Activated CD8-positive, alpha-beta memory T cell treated with anti-CD3 and anti-CD28 coated beads, Interleukin-2, amount 10 ng/mL, durations not matched to agents 7 days and 5 days (primary cell): ENCODE data around the gene IBTK. TPM values are rescaled to one million over a fixed set of nuclear protein-coding genes. Genes with fewer than 3 reads are reported as not detected.
A peak's percentile ranks its signal among the peaks of the same experiment; 100 is the strongest.
"Not testable (repeated sequence)": the region's sequence is repeated elsewhere in the genome, so short reads cannot be mapped to it uniquely, and the experiment has no call there.

ENCODE experiments used
- ATAC-seq: fragments of 150-1000 bp; cut with Tn5 transposase; one replicate; pipeline ENCODE4 v1.10.0; 2021; ENCODE audit warnings: moderate library complexity
- CTCF ChIA-PET: fragments of 350-600 bp; sonication (Branson Sonifier 250); formaldehyde crosslinking; loops from one replicate; lab custom pipeline; 2021; ENCODE audit warnings: antibody characterized with exemption; lab: Charles Lee
- DNase-seq: peaks from one replicate; pipeline ENCODE4 v3.0.0-alpha.2; 2020
- H3K27ac Mint-ChIP-seq: one replicate; pipeline ENCODE4 v1.8.0; 2021; ENCODE audit warnings: mild to moderate bottlenecking, mixed read lengths
- H3K27me3 Mint-ChIP-seq: one replicate; pipeline ENCODE4 v1.8.0; 2021; ENCODE audit warnings: mixed read lengths
- H3K36me3 Mint-ChIP-seq: one replicate; pipeline ENCODE4 v1.8.0; 2021; ENCODE audit warnings: mild to moderate bottlenecking, mixed read lengths
- H3K4me1 Mint-ChIP-seq: one replicate; pipeline ENCODE4 v1.8.0; 2021; ENCODE audit warnings: mixed read lengths
- H3K4me3 Mint-ChIP-seq: one replicate; pipeline ENCODE4 v1.8.0; 2021; ENCODE audit warnings: mild to moderate bottlenecking, moderate library complexity, mixed read lengths
- H3K9me3 Mint-ChIP-seq: one replicate; pipeline ENCODE4 v1.8.0; 2022; ENCODE audit warnings: low read depth, mixed read lengths
- total RNA-seq, 2 experiments: library from RNA; stranded (reverse); gene quantifications; one replicate each; pipeline ENCODE4 v1.2.3, GENCODE V29; 2021

The IBTK gene
- total RNA-seq, 2 experiments from 2014 or later, result 25.8 to 34.2 TPM

GRCh38 chr6:82185948-82186535 lies 61.5 kb downstream of the IBTK start:
- H3K9me3 Mint-ChIP-seq, result no peaks in the 10 kb centered on the region
- H3K4me3 Mint-ChIP-seq, result no peak overlapping the region
- no peaks in the 10 kb centered on the region for H3K27me3 Mint-ChIP-seq
- peaks cover 4% of the 10 kb centered on the region for H3K4me1 Mint-ChIP-seq
- ATAC-seq, result no peak
- CTCF ChIA-PET, result no interaction called here
- peaks cover 37% of the 10 kb centered on the region for H3K36me3 Mint-ChIP-seq
- DNase-seq, result no peak
- no peak overlapping the region for H3K27ac Mint-ChIP-seq

DNA sequence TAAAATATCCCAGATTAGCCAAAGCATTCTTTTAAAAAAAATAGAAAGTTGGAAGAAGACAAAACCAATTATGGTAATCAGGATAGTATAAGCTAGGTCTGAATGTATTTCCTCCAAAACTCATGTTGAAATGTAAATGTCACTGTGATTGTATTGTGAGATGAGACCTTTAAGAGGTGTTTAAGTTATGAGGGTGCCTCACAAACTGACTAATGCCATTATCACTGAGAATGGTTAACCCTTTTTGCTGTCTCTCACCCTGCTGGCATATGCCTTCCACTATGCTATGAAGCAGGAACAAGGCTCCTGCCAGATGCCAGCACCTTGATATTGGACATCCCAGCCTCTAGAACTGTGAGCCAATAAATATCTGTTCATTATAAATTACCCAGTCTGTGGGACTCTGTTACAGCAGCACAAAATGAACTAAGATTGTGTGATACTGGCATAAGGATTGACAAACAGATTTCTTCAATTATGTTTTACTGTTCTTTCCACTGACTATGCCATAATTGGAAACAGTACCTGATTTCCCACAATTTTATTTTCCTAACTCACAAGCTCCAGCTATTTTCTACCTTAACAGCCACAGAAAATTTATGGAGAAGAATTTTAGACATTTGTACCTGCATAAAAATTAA lies 63.8 kb downstream of the IBTK start:
- no peak overlapping the region for H3K27ac Mint-ChIP-seq
- no peaks in the 10 kb centered on the region for H3K27me3 Mint-ChIP-seq
- no peak overlapping the region for H3K4me3 Mint-ChIP-seq
- DNase-seq (no peak), ATAC-seq (no peak)
- H3K4me1 Mint-ChIP-seq, result peaks cover 4% of the 10 kb centered on the region
- CTCF ChIA-PET, result no interaction called here
- no peaks in the 10 kb centered on the region for H3K9me3 Mint-ChIP-seq
- H3K36me3 Mint-ChIP-seq, result peaks cover 28% of the 10 kb centered on the region

GRCh38 chr6:82182756-82183155 lies 64.8 kb downstream of the IBTK start:
- H3K27me3 Mint-ChIP-seq, result no peaks in the 10 kb centered on the region
- H3K27ac Mint-ChIP-seq, result no peak overlapping the region
- ATAC-seq (peak; percentile 45), DNase-seq (no peak)
- peaks cover 31% of the 10 kb centered on the region for H3K36me3 Mint-ChIP-seq
- no peaks in the 10 kb centered on the region for H3K9me3 Mint-ChIP-seq
- H3K4me3 Mint-ChIP-seq, result no peak overlapping the region
- CTCF ChIA-PET, result no interaction called here
- peaks cover 4% of the 10 kb centered on the region for H3K4me1 Mint-ChIP-seq

DNA sequence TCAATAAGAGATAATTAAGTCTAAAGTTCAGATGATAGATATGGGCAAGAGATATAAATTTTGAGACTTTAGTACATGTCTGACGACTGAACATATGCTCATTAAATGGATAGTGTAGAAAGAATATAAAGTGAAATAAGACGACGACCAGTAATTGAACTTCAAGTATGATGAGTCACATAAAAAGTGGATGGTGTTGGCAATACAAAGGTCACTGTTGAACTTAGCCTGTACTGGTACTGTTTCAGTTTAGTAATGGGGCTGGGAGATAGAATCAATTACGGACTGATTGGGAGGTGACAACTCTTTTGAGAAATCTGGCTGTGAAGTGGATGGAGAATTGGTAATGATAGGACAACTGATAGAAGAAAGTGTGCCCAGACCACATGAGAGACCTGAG lies 68.1 kb downstream of the IBTK start:
- H3K4me3 Mint-ChIP-seq, result no peak overlapping the region
- H3K27me3 Mint-ChIP-seq, result no peaks in the 10 kb centered on the region
- DNase-seq, result no peak
- ATAC-seq, result no peak
- H3K27ac Mint-ChIP-seq, result no peak overlapping the region
- H3K4me1 Mint-ChIP-seq, result peaks cover 4% of the 10 kb centered on the region
- CTCF ChIA-PET, result no interaction called here
- peaks cover 26% of the 10 kb centered on the region for H3K36me3 Mint-ChIP-seq
- no peaks in the 10 kb centered on the region for H3K9me3 Mint-ChIP-seq

GRCh38 chr6:82178759-82179112 lies 68.8 kb downstream of the IBTK start:
- CTCF ChIA-PET, result no interaction called here
- ATAC-seq (no peak), DNase-seq (no peak)
- peaks cover 26% of the 10 kb centered on the region for H3K36me3 Mint-ChIP-seq
- no peak overlapping the region for H3K27ac Mint-ChIP-seq
- no peaks in the 10 kb centered on the region for H3K9me3 Mint-ChIP-seq
- no peak overlapping the region for H3K4me3 Mint-ChIP-seq
- no peaks in the 10 kb centered on the region for H3K27me3 Mint-ChIP-seq
- peaks cover 4% of the 10 kb centered on the region for H3K4me1 Mint-ChIP-seq

DNA sequence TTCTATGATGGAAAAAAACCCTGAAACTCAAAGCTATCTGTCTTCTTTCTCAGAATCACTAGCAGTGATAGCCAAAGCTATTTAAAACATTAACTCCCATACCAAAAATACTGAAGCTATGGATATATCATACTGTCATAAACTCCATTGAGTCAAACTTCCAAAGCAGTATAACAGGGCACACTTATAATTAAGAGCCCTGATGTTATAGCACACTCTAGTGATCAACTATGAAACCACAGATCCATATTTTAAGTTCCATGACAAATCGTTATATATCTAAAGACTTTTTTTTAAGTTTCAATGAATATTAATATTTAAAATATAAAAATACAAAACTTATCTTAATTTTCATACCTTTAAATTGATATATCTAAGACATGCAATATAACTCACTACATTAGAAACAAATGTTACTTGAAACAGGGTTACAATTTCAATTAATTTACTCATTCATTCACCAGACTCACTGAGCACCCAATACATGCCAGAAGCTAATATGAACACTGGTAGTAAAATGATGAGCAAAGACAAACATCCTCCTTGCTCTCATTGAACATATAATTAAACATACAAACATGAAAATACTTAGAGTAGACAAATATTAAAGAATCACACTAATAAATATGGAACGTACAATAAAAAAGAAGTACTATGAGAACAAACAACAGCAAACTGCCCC lies 69.3 kb downstream of the IBTK start:
- ATAC-seq, result no peak
- no peak for DNase-seq
- Mint-ChIP-seq H3K9me3 (no peaks in the 10 kb centered on the region), H3K4me1 (peaks cover 4% of the 10 kb centered on the region), H3K4me3 (no peak overlapping the region), H3K27me3 (no peaks in the 10 kb centered on the region), H3K36me3 (peaks cover 27% of the 10 kb centered on the region), H3K27ac (no peak overlapping the region)
- CTCF ChIA-PET, result no interaction called here

DNA sequence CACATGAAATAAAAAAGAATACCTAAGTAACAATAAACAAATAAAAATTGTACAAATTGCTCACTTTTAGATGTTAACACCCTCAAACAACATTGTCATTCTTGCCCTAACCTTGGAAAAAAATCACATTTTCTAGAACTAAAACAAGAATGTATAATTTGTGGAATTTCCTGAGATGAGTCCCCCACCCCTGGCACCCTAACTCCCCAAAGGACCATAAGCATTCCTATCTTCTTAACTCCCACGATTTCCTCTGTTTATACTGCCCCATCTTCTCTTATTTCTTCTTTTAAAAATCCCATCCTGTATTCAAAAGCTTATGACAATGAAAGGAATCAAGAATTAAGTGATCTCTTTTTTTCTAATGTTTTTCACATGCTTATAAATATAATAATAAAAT lies 70.9 kb downstream of the IBTK start:
- Mint-ChIP-seq H3K27ac (no peak overlapping the region), H3K9me3 (no peaks in the 10 kb centered on the region), H3K27me3 (no peaks in the 10 kb centered on the region), H3K4me3 (no peak overlapping the region), H3K4me1 (peaks cover 5% of the 10 kb centered on the region), H3K36me3 (peaks cover 28% of the 10 kb centered on the region)
- ATAC-seq, result no peak
- no peak for DNase-seq
- CTCF ChIA-PET, result no interaction called here

DNA sequence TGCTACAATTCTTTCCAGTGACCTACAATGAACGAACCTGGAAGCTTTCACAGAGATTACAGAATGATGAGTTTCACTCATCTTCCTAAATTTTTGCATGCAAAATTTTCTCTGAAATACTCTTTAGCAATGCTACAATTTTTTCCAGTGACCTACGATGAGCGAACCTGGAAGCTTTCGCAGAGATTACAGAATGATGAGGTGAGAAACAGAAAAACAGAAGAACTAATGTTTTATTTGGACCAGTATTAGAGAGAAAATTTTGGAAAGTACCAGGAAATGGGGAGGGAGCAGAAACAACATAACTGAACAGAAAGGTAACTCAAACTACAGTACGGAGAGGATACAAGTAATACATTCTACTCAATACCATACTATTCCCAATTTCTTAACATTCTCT lies 75.0 kb downstream of the IBTK start:
- ATAC-seq, result no peak
- Mint-ChIP-seq H3K4me3 (no peak overlapping the region), H3K36me3 (peaks cover 39% of the 10 kb centered on the region), H3K9me3 (no peaks in the 10 kb centered on the region), H3K27me3 (no peaks in the 10 kb centered on the region), H3K27ac (no peak overlapping the region), H3K4me1 (peaks cover 6% of the 10 kb centered on the region)
- CTCF ChIA-PET, result no interaction called here
- no peak for DNase-seq

DNA sequence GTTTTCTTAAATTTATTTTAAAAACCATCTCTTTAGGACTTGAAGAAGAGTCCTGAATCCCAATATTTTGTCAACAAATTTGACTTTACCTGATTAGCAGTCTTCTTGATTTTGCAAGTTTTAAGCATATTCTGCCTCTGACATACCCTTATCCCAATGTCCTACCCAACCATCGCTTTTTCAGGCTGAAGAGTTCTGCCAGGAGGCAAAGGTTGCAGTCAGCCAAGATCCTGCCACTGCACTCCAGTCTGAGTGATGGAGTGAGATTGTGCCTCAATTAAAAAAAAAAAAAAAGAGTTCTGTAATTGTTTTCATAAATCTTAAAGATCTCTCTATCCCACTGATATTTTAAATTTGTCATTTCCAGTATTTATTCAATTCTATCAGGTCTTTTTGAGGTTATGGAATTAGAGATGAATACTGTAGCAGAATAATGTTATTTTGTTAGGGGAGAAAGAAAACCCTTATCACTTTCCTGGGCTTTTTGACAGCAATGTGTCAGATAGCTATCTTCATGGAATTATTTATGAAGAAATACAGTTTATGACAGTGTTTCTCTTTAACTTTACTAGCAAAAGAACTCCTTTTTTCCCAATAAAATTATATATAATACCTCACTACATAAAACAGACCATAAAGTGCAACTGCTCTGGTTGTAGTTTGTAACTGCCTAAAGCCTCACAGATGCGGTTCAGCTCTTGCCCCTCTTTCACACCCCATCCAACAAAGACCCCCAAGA lies 78.2 kb downstream of the IBTK start:
- Mint-ChIP-seq H3K9me3 (no peaks in the 10 kb centered on the region), H3K27ac (no peak overlapping the region), H3K36me3 (peaks cover 49% of the 10 kb centered on the region), H3K4me1 (peaks cover 6% of the 10 kb centered on the region), H3K4me3 (no peak overlapping the region), H3K27me3 (no peaks in the 10 kb centered on the region)
- CTCF ChIA-PET, result no interaction called here
- no peak for DNase-seq
- no peak for ATAC-seq

DNA sequence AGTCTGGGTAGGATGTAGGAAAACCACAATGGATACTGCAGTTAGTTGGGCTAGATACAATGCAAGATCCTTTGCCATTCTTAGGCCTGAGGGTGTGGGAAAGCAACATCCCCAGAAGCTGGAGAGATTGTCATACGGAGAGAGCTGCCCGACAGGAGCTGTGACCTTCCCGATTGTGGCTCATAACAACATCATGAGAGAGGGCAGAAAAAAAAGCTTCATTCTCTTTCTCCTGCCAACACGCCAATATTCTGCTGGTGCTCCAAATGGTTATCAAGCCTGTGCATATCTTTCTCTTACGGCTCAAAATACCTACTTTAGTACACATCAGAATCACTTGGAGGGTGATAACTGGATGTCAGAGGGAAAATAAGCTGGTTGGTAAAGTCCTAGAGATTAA lies 81.1 kb downstream of the IBTK start:
- H3K4me1 Mint-ChIP-seq, result no peaks in the 10 kb centered on the region
- no peaks in the 10 kb centered on the region for H3K9me3 Mint-ChIP-seq
- H3K27ac Mint-ChIP-seq, result no peak overlapping the region
- CTCF ChIA-PET, result no interaction called here
- no peaks in the 10 kb centered on the region for H3K27me3 Mint-ChIP-seq
- ATAC-seq (no peak), DNase-seq (no peak)
- no peak overlapping the region for H3K4me3 Mint-ChIP-seq
- peaks cover 34% of the 10 kb centered on the region for H3K36me3 Mint-ChIP-seq

DNA sequence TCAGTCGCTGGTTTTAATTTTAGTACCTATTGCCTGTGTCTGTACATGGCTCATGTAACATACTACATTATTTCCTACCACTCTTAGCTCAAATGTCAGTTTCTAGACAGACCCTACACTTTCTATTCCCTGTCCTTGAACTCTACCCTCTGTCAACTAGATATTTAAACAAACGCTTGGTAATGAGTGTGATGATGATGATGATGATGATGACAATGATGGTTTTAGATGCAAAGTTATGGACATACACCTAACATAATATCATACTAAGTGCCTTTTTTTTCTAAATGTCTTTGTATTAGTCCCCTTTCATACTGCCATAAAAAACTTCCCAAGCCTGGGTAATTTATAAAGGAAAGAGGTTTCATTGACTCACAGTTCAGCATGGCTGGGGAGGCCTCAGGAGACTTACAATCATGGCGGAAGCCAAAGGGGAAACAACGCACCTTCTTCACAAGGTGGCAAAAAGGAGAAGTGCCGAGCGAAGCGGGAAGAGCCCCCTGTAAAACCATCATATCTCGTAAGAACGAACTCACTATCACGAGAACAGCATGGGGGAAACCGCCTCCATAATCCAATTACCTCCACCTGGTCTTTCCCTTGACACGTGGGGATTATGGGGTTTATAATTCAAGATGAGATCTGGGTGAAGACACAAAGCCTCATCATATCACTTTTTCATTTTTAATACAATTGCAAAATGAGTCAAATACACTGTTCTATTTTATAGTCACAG lies 87.1 kb downstream of the IBTK start:
- Mint-ChIP-seq H3K36me3 (peaks cover 1% of the 10 kb centered on the region), H3K27me3 (no peaks in the 10 kb centered on the region), H3K27ac (no peak overlapping the region), H3K9me3 (no peaks in the 10 kb centered on the region), H3K4me3 (no peak overlapping the region), H3K4me1 (no peaks in the 10 kb centered on the region)
- CTCF ChIA-PET, result no interaction called here
- no peak for ATAC-seq
- DNase-seq, result no peak

GRCh38 chr6:82152786-82153185 lies 94.8 kb downstream of the IBTK start:
- not testable (repeated sequence) for H3K36me3 Mint-ChIP-seq, H3K27me3 Mint-ChIP-seq

DNA sequence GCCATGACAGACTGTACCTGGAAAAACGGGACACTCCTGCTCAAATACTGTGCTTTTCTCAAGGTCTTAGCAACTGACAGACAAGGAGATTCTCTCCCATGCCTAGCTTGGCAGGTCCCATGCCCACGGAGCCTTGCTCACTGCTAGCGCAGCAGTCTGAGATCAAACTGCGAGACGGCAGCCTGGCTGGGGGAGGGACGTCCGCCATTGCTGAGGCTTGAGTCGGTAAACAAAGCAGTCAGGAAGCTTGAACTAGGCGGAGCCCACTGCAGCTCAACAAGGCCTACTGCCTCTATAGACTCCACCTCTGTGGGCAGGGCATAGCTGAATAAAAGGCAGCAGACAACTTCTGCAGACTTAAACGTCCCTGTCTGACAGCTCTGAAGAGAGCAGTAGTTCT lies 96.4 kb downstream of the IBTK start:
- H3K4me3 Mint-ChIP-seq, CTCF ChIA-PET, H3K9me3 Mint-ChIP-seq, ATAC-seq, H3K27ac Mint-ChIP-seq, H3K36me3 Mint-ChIP-seq, H3K4me1 Mint-ChIP-seq, DNase-seq, H3K27me3 Mint-ChIP-seq: not testable (repeated sequence)

More at GRCh38 chr6:82152786-82153185, 94.8 kb downstream of the IBTK start:
- CTCF ChIA-PET, H3K4me3 Mint-ChIP-seq, H3K9me3 Mint-ChIP-seq, ATAC-seq, H3K27ac Mint-ChIP-seq, DNase-seq, H3K4me1 Mint-ChIP-seq: not testable (repeated sequence)
